Measurements from ENCODE around the gene DNAJB1. TPM values are rescaled to one million over a fixed set of nuclear protein-coding genes. Genes with fewer than 3 reads are reported as not detected.

The DNAJB1 gene
- total RNA-seq, 6 experiments from 2014 or later, result 99.2 to 138 (median 103) TPM

- no peak for TF ChIP-seq CTCF (IDR thresholded peaks at IDR 0.05)
- no peak overlapping the region for H3K4me3 Mint-ChIP-seq
- no peak overlapping the region for H3K27ac Mint-ChIP-seq
- H3K36me3 Mint-ChIP-seq (ENCODE audit: low read depth), result no peaks in the 10 kb centered on the region
- peaks cover 1% of the 10 kb centered on the region; the same call in 1 of the 2 replicates for H3K27me3 Mint-ChIP-seq (ENCODE audit: insufficient read depth)
- H3K9me3 Mint-ChIP-seq, result no peaks in the 10 kb centered on the region
- peaks cover 8% of the 10 kb centered on the region for H3K4me1 Mint-ChIP-seq (ENCODE audit: low read depth)
- DNase-seq, result no peak
Measured at GRCh38 chr19:14540741-14541525, 22.7 kb upstream of the DNAJB1 start.

- no peak for DNase-seq
- Mint-ChIP-seq H3K4me3 (no peak overlapping the region), H3K4me1 (ENCODE audit: low read depth) (peaks cover 7% of the 10 kb centered on the region; the same call in 1 of the 2 replicates), H3K27me3 (ENCODE audit: insufficient read depth) (no peaks in the 10 kb centered on the region), H3K27ac (no peak overlapping the region), H3K9me3 (no peaks in the 10 kb centered on the region), H3K36me3 (ENCODE audit: low read depth) (no peaks in the 10 kb centered on the region)
- TF ChIP-seq CTCF (IDR thresholded peaks at IDR 0.05), result no peak
Measured at GRCh38 chr19:14536926-14537692, 18.9 kb upstream of the DNAJB1 start.

GRCh38 chr19:14533450-14533849 is 15.3 kb upstream of the DNAJB1 start:
- H3K4me3 Mint-ChIP-seq, result no peak overlapping the region
- peaks cover 21% of the 10 kb centered on the region for H3K4me1 Mint-ChIP-seq (ENCODE audit: low read depth)
- TF ChIP-seq CTCF (IDR thresholded peaks at IDR 0.05), result no peak
- no peaks in the 10 kb centered on the region for H3K9me3 Mint-ChIP-seq
- H3K27ac Mint-ChIP-seq, result no peak overlapping the region
- no peak for DNase-seq
- no peaks in the 10 kb centered on the region for H3K36me3 Mint-ChIP-seq (ENCODE audit: low read depth)
- H3K27me3 Mint-ChIP-seq (ENCODE audit: insufficient read depth), result no peaks in the 10 kb centered on the region

- peaks cover 1% of the 10 kb centered on the region; the same call in 1 of the 2 replicates for H3K27me3 Mint-ChIP-seq (ENCODE audit: insufficient read depth)
- DNase-seq, result no peak
- H3K9me3 Mint-ChIP-seq, result no peaks in the 10 kb centered on the region
- peaks cover 24% of the 10 kb centered on the region for H3K4me1 Mint-ChIP-seq (ENCODE audit: low read depth)
- peak overlapping the region; percentile 95 for H3K4me3 Mint-ChIP-seq
- no peak for TF ChIP-seq CTCF (IDR thresholded peaks at IDR 0.05)
- no peak overlapping the region for H3K27ac Mint-ChIP-seq
- no peaks in the 10 kb centered on the region for H3K36me3 Mint-ChIP-seq (ENCODE audit: low read depth)
Measured at GRCh38 chr19:14530506-14530905, 12.3 kb upstream of the DNAJB1 start.

- Mint-ChIP-seq H3K4me1 (ENCODE audit: low read depth) (peaks cover 23% of the 10 kb centered on the region), H3K27ac (peak overlapping the region; percentile 81), H3K36me3 (ENCODE audit: low read depth) (no peaks in the 10 kb centered on the region)
Measured at GRCh38 chr19:14530005-14530348, 11.8 kb upstream of the DNAJB1 start.

More at GRCh38 chr19:14530005-14530348, 11.8 kb upstream of the DNAJB1 start:
- Mint-ChIP-seq H3K27me3 (ENCODE audit: insufficient read depth) (peaks cover 1% of the 10 kb centered on the region; the same call in 1 of the 2 replicates), H3K9me3 (no peaks in the 10 kb centered on the region), H3K4me3 (peak overlapping the region; percentile 95)
- DNase-seq, result no peak
- TF ChIP-seq CTCF (IDR thresholded peaks at IDR 0.05), result no peak

Data from HFFc6 (cell line).